Activated T-helper 2 cell treated with anti-CD3 and anti-CD28 coated beads, Interferon-gamma antibody, Interleukin-2, Interleukin-4, amounts not matched to agents 10 μg/mL and 5 μg/mL and 100 μg/mL, durations not matched to agents 14 hours and 24 hours and 36 hours (primary cell): ENCODE measurements around the gene TUBB4A. TPM values are rescaled to one million over a fixed set of nuclear protein-coding genes. Genes with fewer than 3 reads are reported as not detected.
"Not testable (repeated sequence)": the region's sequence is repeated elsewhere in the genome, so short reads cannot be mapped to it uniquely, and the experiment has no call there.

Source experiments
- DNase-seq: peaks from one replicate; pipeline ENCODE4 v3.0.0; 2021; ENCODE audit warnings: low spot score
- H3K27ac Mint-ChIP-seq: one replicate; pipeline ENCODE4 v1.8.0; 2021; ENCODE audit warnings: mixed read lengths
- H3K27me3 Mint-ChIP-seq: one replicate; pipeline ENCODE4 v1.8.0; 2021; ENCODE audit warnings: low read depth, mixed read lengths
- H3K36me3 Mint-ChIP-seq: one replicate; pipeline ENCODE4 v1.8.0; 2021; ENCODE audit warnings: low read depth, mixed read lengths
- H3K4me1 Mint-ChIP-seq: one replicate; pipeline ENCODE4 v1.8.0; 2021; ENCODE audit warnings: low read depth, mixed read lengths
- H3K4me3 Mint-ChIP-seq: one replicate; pipeline ENCODE4 v1.8.0; 2021; ENCODE audit warnings: low read depth, mild to moderate bottlenecking, moderate library complexity, mixed read lengths
- H3K9me3 Mint-ChIP-seq: one replicate; pipeline ENCODE4 v1.8.0; 2021; ENCODE audit warnings: mixed read lengths
- intact Hi-C: fragments of 100-400 bp; cut with micrococcal nuclease; formaldehyde crosslinking; loops from one replicate; pipeline ENCODE4 v1.15.1; 2023
- total RNA-seq: library from RNA; stranded (reverse); gene quantifications from 2 replicates; pipeline ENCODE4 v1.2.3, GENCODE V29; 2022

TUBB4A gene
- 7.9 and 11.3 TPM in 2 replicates for total RNA-seq

- Mint-ChIP-seq H3K27me3 (peaks cover 6% of the 10 kb centered on the region), H3K9me3 (no peaks in the 10 kb centered on the region), H3K4me1 (peaks cover 19% of the 10 kb centered on the region), H3K36me3 (no peaks in the 10 kb centered on the region), H3K27ac (no peak within 1 kb of the TSS), H3K4me3 (peak within 1 kb of the TSS; percentile 80)
- intact Hi-C loops: loop anchor here (10.0 kb wide), 1 partner anchor 77 kb away; the partner anchor contains the start of gene KHSRP
- DNase-seq: peak; percentile 42
These were observed at the start of gene TUBB4A for GRCh38 chr19:6501740-6502648. TSS of gene TUBB4A (minus strand) at chr19:6502309. CDS start at chr19:6502212, 97 bp downstream.

GRCh38 chr19:6551091-6551490 is 49.0 kb upstream of the TUBB4A start:
- no peak for DNase-seq
- Mint-ChIP-seq H3K4me3 (no peak overlapping the region), H3K36me3 (peaks cover 3% of the 10 kb centered on the region), H3K27me3 (peaks cover 6% of the 10 kb centered on the region), H3K27ac (no peak overlapping the region), H3K4me1 (peaks cover 10% of the 10 kb centered on the region), H3K9me3 (peaks cover 4% of the 10 kb centered on the region)
- intact Hi-C loops: no loop called here

- H3K27me3 Mint-ChIP-seq, H3K4me3 Mint-ChIP-seq, H3K27ac Mint-ChIP-seq, intact Hi-C loops, H3K4me1 Mint-ChIP-seq, H3K9me3 Mint-ChIP-seq, H3K36me3 Mint-ChIP-seq, DNase-seq: not testable (repeated sequence)
These were observed 48.6 kb upstream of the TUBB4A start for GRCh38 chr19:6550679-6551078.

GRCh38 chr19:6543866-6544347 is 41.8 kb upstream of the TUBB4A start:
- Mint-ChIP-seq H3K36me3 (peaks cover 3% of the 10 kb centered on the region), H3K27me3 (peaks cover 4% of the 10 kb centered on the region), H3K4me3 (no peak overlapping the region), H3K4me1 (peaks cover 5% of the 10 kb centered on the region), H3K27ac (no peak overlapping the region), H3K9me3 (peaks cover 4% of the 10 kb centered on the region)
- DNase-seq: no peak
- intact Hi-C loops: no loop called here

GRCh38 chr19:6540918-6541689 is 39.0 kb upstream of the TUBB4A start:
- Mint-ChIP-seq H3K36me3 (peaks cover 6% of the 10 kb centered on the region), H3K4me3 (no peak overlapping the region), H3K9me3 (no peaks in the 10 kb centered on the region), H3K27ac (no peak overlapping the region), H3K27me3 (peaks cover 2% of the 10 kb centered on the region), H3K4me1 (peaks cover 12% of the 10 kb centered on the region)
- intact Hi-C loops: no loop called here
- DNase-seq: no peak

- peaks cover 18% of the 10 kb centered on the region for H3K4me1 Mint-ChIP-seq
- intact Hi-C loops: no loop called here
- H3K36me3 Mint-ChIP-seq: peaks cover 15% of the 10 kb centered on the region
- H3K27me3 Mint-ChIP-seq: peaks cover 1% of the 10 kb centered on the region
- no peak overlapping the region for H3K27ac Mint-ChIP-seq
- no peak for DNase-seq
- peaks cover 6% of the 10 kb centered on the region for H3K9me3 Mint-ChIP-seq
- no peak overlapping the region for H3K4me3 Mint-ChIP-seq
These were observed 37.4 kb upstream of the TUBB4A start for GRCh38 chr19:6539514-6539913.

GRCh38 chr19:6535558-6536137 is 33.5 kb upstream of the TUBB4A start:
- Mint-ChIP-seq H3K27ac (peak overlapping the region; percentile 75), H3K9me3 (peaks cover 6% of the 10 kb centered on the region), H3K4me3 (no peak overlapping the region), H3K27me3 (peaks cover 9% of the 10 kb centered on the region), H3K4me1 (peaks cover 27% of the 10 kb centered on the region), H3K36me3 (peaks cover 15% of the 10 kb centered on the region)
- no peak for DNase-seq
- intact Hi-C loops: no loop called here

GRCh38 chr19:6534451-6535093 is 32.5 kb upstream of the TUBB4A start:
- Mint-ChIP-seq H3K36me3 (peaks cover 15% of the 10 kb centered on the region), H3K4me1 (peaks cover 37% of the 10 kb centered on the region), H3K4me3 (no peak overlapping the region), H3K27ac (no peak overlapping the region), H3K9me3 (peaks cover 6% of the 10 kb centered on the region), H3K27me3 (peaks cover 20% of the 10 kb centered on the region)
- DNase-seq: no peak
- intact Hi-C loops: loop anchor here (5.0 kb wide), 1 partner anchor 58 kb away; the partner anchor contains the start of gene CD70

GRCh38 chr19:6533746-6534418 is 31.8 kb upstream of the TUBB4A start:
- Mint-ChIP-seq H3K4me3 (no peak overlapping the region), H3K36me3 (peaks cover 15% of the 10 kb centered on the region), H3K9me3 (peaks cover 6% of the 10 kb centered on the region), H3K4me1 (peaks cover 40% of the 10 kb centered on the region), H3K27me3 (peaks cover 24% of the 10 kb centered on the region), H3K27ac (no peak overlapping the region)
- DNase-seq: no peak
- intact Hi-C loops: loop anchor here (5.0 kb wide), 1 partner anchor 58 kb away; the partner anchor contains the start of gene CD70

GRCh38 chr19:6533000-6533328 is 30.9 kb upstream of the TUBB4A start:
- H3K27ac Mint-ChIP-seq: no peak overlapping the region
- H3K9me3 Mint-ChIP-seq: peaks cover 6% of the 10 kb centered on the region
- peak overlapping the region; percentile 70 for H3K4me3 Mint-ChIP-seq
- peaks cover 24% of the 10 kb centered on the region for H3K27me3 Mint-ChIP-seq
- H3K4me1 Mint-ChIP-seq: peaks cover 40% of the 10 kb centered on the region
- no peak for DNase-seq
- intact Hi-C loops: loop anchor here (5.0 kb wide), 1 partner anchor 59 kb away; the partner anchor contains the start of gene CD70
- peaks cover 15% of the 10 kb centered on the region for H3K36me3 Mint-ChIP-seq

- no peak for DNase-seq
- peak overlapping the region; percentile 70 for H3K4me3 Mint-ChIP-seq
- peaks cover 39% of the 10 kb centered on the region for H3K4me1 Mint-ChIP-seq
- intact Hi-C loops: loop anchor here (5.0 kb wide), 1 partner anchor 60 kb away; the partner anchor contains the start of gene CD70
- H3K36me3 Mint-ChIP-seq: peaks cover 15% of the 10 kb centered on the region
- peaks cover 6% of the 10 kb centered on the region for H3K9me3 Mint-ChIP-seq
- H3K27ac Mint-ChIP-seq: peak overlapping the region; percentile 14
- H3K27me3 Mint-ChIP-seq: peaks cover 27% of the 10 kb centered on the region
These were observed 30.3 kb upstream of the TUBB4A start for GRCh38 chr19:6532244-6532999.
